ENCODE measurements around the gene MSX1.

The MSX1 gene

DNA sequence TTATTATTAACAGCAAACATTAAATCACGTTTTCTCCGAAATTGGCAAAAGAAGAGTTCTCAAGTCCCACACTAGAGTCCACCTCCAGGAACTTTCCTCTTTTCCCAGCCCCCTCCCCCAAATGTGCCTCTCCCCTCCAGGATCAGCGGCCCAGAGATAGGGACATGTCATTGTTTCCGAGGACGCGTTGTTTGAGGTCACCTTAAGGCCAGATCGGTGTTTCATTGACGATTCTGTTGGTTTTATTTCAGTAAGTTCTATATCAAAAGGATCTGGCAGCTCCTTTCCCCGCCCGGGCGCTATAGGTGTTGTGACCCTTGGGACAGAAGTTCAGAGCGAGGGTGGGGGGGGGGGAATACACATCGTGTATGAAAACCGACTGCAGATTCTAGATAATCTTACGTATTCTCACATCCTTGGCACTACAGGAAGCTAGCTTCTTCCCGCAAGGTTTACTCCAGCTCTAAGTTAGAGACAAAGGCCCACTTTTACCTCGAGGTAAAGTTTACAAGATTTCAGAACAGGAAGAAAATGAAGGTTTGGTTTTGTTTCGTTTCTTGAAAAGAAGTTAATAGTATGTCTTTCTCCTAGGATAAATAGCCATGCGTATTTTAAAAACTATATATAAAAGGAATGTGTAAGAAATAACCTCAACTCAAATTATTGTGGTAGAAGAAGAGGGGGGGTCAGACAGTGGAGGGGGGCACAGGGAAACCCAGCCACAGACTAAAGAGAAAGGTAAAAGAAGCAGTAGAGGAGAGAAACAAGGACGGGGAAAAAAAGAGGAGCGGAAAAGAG is 739 bp upstream of the MSX1 start:
- no peak for DNase-seq

DNA sequence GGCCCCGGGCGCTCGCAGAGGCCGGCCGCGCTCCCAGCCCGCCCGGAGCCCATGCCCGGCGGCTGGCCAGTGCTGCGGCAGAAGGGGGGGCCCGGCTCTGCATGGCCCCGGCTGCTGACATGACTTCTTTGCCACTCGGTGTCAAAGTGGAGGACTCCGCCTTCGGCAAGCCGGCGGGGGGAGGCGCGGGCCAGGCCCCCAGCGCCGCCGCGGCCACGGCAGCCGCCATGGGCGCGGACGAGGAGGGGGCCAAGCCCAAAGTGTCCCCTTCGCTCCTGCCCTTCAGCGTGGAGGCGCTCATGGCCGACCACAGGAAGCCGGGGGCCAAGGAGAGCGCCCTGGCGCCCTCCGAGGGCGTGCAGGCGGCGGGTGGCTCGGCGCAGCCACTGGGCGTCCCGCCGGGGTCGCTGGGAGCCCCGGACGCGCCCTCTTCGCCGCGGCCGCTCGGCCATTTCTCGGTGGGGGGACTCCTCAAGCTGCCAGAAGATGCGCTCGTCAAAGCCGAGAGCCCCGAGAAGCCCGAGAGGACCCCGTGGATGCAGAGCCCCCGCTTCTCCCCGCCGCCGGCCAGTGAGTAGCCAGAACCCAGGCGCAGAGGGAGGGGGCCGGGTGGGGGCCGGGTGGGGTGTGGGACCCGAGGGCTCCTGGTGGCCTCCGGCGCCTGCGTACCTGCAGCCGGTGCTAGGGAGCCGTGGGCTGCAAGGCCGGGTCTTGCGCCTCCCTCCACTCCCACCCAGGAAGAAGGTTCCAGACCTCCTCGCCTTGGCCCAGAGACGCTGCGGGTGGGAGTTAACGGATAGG is 534 bp downstream of the MSX1 start:
- DNase-seq: no peak

- DNase-seq: no peak
Observed at GRCh38 chr4:4860600-4861389, 1.3 kb downstream of the MSX1 start.

GRCh38 chr4:4861390-4862018 is 2.0 kb downstream of the MSX1 start:
- no peak for DNase-seq

DNA sequence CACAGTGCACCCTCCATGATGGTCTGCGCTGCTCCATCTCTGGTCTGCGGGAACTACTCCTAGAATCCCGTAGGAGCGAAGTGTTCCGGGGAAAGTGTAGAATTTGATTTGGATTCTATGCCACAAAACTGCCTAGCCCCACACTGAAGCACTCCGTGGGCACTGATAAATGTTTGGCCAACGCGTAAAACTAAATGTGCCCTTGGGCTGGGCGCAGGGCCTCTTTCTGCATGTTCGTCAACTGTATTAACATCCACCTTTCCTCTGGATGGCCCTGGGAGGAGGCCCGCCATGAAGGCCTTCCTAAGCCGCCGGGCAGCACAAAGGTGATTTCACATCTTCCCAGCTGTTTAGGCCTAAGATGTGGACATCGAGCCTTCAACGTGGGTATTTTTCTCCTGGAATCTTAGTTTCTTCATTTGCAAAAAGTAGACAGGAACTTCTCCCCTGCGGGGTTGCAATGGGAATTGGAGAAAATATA is 2.6 kb downstream of the MSX1 start:
- no peak for DNase-seq

DNA sequence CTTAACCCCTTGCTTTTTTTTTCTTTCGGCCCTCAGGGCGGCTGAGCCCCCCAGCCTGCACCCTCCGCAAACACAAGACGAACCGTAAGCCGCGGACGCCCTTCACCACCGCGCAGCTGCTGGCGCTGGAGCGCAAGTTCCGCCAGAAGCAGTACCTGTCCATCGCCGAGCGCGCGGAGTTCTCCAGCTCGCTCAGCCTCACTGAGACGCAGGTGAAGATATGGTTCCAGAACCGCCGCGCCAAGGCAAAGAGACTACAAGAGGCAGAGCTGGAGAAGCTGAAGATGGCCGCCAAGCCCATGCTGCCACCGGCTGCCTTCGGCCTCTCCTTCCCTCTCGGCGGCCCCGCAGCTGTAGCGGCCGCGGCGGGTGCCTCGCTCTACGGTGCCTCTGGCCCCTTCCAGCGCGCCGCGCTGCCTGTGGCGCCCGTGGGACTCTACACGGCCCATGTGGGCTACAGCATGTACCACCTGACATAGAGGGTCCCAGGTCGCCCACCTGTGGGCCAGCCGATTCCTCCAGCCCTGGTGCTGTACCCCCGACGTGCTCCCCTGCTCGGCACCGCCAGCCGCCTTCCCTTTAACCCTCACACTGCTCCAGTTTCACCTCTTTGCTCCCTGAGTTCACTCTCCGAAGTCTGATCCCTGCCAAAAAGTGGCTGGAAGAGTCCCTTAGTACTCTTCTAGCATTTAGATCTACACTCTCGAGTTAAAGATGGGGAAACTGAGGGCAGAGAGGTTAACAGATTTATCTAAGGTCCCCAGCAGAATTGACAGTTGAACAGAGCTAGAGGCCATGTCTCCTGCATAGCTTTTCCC is 3.4 kb downstream of the MSX1 start:
- DNase-seq: no peak

DNA sequence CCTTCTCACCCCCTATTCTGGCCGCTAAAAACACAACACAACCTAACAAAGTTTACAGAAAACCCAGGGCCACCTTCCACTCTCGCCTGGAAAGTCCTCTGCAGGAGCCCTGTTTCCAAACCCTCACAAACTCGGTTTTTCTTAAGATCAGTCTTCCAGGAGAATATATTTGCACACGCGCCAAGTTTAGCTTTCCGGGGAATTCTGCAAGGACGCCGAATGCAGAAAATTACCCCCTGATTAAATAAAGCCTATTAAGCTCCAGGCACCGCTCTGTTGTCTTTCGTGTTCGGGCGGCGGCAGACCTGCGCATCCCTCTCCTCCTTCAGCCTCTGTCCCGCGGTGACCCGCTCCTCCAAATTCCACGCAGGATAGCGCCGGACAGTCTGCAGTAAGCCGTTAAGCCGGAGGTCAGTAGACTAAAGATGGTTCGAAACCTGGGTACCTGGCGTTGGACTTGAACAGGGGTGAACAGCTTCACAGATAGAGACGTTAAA is 5.0 kb downstream of the MSX1 start:
- DNase-seq: no peak

DNA sequence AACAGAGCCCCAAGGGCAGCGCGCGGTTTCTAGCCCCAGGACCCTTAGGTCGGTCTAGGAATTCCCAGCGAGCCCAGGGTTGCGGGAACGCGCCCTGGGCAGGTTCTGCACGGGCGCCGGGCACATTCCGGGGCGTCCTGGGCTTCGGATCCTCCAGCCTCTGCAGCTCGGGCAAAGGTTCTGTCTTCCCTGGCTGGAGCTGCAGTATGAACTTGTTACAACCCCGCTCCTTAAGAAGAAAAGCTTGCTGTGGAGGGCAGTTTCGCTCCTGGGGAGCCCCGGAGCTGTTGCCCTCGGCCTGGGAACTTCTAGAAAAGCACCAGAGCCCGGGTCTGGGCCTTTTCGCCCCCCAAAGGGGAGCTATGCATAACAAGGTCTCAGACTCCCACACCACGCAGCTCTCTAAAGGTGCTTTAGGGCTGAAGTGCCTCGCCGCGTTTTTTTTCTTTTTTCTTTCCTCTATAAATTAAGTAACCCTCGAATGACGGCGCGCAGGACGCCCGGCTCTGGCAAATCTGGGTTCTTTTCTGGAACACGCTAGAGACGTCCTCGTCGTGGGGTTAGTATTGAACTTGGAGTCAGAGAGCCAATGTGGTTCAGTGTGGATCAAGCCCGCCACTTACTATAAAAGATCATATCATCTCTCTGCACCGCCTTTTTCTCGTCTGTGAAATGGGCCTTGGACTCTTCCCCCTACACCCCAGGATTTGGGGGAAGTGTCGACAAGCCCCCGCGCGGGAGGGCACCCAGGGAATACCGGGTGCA is 5.7 kb downstream of the MSX1 start:
- no peak for DNase-seq

DNA sequence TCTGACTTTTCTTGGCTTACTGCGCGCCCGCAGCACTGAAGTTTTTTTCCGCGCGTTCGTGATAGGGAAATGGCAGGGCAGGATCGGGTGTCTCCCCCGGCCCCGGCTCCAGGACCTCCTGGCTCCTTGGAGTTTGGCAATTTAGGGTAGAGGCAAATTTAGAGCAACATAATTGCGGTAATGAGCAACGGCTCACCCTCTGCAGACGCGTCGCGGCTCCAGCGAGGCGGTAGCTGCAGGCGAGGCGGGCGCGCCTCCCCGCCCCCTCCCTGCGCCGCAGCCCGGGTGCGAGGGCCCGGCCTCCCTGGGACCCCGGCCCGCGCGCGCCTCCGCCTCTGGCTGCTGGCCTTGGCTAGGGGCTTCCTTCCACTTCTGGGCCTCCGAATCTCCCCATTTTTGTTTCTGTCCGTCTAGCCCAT is 6.2 kb downstream of the MSX1 start:
- DNase-seq: no peak

DNA sequence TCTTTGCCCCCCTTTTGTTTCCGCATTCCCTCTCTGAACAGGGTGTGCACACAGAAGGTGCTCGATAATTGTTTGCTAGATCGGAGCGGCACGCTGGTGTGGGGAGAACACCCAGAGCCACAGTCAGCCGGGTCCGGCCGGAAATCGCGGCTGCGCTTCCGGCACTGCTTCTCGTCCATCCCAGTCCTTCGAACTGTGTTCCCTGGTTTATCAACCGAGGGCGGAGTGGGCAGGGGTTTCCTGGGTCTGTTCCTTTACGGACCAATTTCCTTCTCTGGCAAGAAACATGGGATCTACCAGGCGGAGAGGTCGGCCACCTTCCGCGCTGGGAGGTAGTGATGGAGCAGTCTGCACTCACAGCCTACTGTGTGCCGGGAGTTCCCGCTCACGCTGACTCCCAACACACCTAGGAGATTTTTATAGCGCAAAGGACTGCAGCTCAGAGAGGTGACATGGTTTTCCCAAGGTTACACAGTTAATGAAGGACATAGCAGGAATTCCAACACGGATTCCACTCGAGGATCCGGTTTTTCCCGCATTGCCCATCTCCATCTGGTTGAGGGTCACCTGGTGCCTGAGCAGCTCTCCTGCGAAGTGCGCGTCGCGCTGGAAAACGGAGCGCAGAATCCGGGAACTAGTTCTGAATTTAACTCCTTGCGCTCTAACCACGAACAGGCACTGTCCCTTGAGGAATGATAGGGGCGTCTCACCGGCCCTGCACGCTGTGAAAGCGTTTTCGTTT is 6.8 kb downstream of the MSX1 start:
- DNase-seq: no peak

DNA sequence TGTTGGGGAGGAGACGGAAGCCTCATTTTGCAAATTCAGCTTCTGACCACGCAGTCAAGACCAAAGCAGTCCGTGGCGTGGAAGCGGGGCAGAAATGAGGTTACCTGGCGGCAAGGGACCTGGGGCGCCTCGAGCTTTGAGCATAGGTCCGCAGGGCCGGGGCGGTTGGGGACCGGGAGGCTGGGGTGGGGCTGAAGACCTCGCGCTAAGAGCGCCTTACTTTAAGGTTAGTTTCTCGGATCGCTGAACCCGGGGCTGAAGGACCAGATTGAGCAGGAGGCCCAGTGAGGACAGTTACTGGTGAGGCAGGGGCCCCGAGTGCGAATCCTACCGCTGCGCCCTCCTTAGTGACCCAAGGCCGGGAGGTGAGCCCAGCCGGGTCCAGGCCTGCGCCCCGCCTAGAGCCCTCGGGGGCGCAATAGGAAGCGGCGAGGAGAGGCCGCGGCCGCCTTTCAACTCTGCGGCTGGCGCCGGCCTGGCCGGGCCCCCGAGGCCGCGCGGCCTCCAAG is 7.5 kb downstream of the MSX1 start:
- DNase-seq: no peak

GRCh38 chr4:4867375-4868039 is 8.0 kb downstream of the MSX1 start:
- DNase-seq: no peak

- no peak for DNase-seq
Observed at GRCh38 chr4:4868040-4868757, 8.7 kb downstream of the MSX1 start.

- no peak for DNase-seq
Observed at GRCh38 chr4:4868758-4869723, 9.6 kb downstream of the MSX1 start.

DNA sequence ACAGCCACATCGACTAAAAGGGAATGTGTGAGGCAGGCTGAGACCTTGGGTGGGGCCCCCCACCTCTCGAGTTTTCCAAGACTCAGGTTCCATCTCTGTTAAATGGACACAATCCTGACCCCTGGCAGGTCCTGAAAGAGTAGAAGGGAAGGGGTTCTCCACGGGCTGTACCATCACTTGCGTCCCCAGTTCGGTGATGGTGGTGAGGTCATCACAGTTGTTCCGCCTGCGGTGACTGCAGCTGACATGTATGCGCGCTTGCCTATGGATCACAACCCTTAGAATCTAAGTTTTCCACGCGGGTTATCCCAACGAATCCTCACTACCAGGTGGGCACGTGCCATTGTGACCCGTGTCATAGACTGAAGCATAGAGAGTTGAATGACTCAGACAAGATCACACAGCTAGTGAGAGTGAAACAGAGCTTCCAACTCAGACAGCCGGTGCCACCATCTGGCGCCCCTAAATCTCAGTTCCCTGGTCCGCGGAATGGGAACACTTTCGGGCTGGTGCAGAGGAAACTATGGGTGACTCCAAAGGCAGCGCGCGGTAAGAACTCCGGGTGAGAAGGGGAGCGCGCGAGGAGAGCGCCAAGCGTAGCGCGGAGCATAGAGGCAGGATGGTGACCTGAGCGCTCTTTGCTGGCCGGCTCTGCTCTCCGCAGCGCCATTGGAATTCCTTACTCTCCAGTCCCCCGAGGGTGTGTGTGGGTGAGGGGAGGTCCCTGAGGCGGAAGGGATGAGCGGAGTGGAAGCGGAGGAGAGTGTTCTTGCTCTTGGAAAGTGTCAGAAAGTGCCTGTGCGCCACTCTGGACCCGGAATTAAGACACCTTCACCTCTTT is 10.5 kb downstream of the MSX1 start:
- no peak for DNase-seq

DNA sequence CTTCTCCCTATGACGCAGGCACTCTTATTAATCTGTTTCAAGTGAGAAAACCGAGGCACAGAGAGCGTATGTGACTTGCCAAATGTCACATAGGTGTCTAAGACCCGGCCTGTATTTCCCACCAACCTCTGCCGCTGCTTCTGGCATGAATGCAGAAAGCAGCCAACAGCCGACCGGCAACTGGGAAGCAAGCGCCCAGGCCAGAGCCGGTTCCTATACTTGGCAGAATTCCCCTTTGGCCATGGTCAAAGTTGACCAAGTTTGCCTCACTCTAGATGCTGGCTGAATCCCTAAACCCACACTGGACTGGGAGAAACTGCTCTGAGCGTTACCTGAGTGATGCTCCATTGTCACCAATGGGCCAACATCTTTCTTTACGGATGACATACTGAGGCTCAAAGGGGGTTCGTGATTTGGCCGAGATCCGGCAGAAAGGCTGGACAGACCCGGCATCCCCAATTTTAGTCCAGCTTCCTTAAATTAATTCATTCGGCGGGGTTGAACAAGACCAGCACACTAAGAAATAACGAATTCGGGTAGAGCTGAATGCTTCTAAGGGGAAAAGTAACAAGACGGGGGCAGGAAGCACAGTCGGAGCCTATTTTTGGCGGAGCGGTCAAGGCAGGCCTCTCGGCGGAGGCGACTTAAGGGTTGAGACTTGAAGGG is 11.2 kb downstream of the MSX1 start:
- no peak for DNase-seq
